Stimulated activated CD4-positive, alpha-beta T cell treated with anti-CD3 and anti-CD28 coated beads, Interleukin-15, amount 100 ng/mL, for 24 hours (primary cell): ENCODE measurements around the gene PRDX5.

Source experiments
- DNase-seq: peaks from one replicate; pipeline ENCODE4 v3.0.0-alpha.2; 2020

The PRDX5 gene

GRCh38 chr11:64330888-64331287 is 13.0 kb downstream of the PRDX5 start:
- DNase-seq, result no peak

GRCh38 chr11:64331569-64332371 is 13.8 kb downstream of the PRDX5 start:
- peak; percentile 87 for DNase-seq

GRCh38 chr11:64333556-64333955 is 15.6 kb downstream of the PRDX5 start:
- no peak for DNase-seq

GRCh38 chr11:64334764-64335735 is 17.1 kb downstream of the PRDX5 start:
- peak; percentile 62 for DNase-seq

GRCh38 chr11:64337538-64338249 is 19.8 kb downstream of the PRDX5 start:
- DNase-seq, result no peak

GRCh38 chr11:64338716-64339115 is 20.8 kb downstream of the PRDX5 start:
- DNase-seq, result no peak

- no peak for DNase-seq
These were observed 21.4 kb downstream of the PRDX5 start for GRCh38 chr11:64339286-64339685.

GRCh38 chr11:64339754-64340408 is 22.0 kb downstream of the PRDX5 start, which contains the start of gene CCDC88B:
TSS of gene CCDC88B (plus strand) at chr11:64340204. CDS start at chr11:64340267, 63 bp downstream.
- peak; percentile 90 for DNase-seq

GRCh38 chr11:64340671-64341335 is 22.9 kb downstream of the PRDX5 start:
- peak; percentile 84 for DNase-seq

GRCh38 chr11:64341429-64341828 is 23.5 kb downstream of the PRDX5 start:
- DNase-seq, result no peak

GRCh38 chr11:64341851-64342791 is 24.2 kb downstream of the PRDX5 start:
- peak; percentile 92 for DNase-seq

- DNase-seq, result no peak
These were observed 25.2 kb downstream of the PRDX5 start for GRCh38 chr11:64342869-64343745.

- no peak for DNase-seq
These were observed 26.0 kb downstream of the PRDX5 start for GRCh38 chr11:64343767-64344559.

- DNase-seq, result no peak
These were observed 26.9 kb downstream of the PRDX5 start for GRCh38 chr11:64344787-64345186.

- no peak for DNase-seq
These were observed 29.4 kb downstream of the PRDX5 start for GRCh38 chr11:64347193-64347867.

GRCh38 chr11:64348383-64349024 is 30.6 kb downstream of the PRDX5 start:
- no peak for DNase-seq

GRCh38 chr11:64349025-64349387 is 31.1 kb downstream of the PRDX5 start:
- no peak for DNase-seq

- no peak for DNase-seq
These were observed 31.5 kb downstream of the PRDX5 start for GRCh38 chr11:64349404-64349803.
